GM12892 (cell line): Measurements from ENCODE around the gene PSKH1.

Experiments used
- DNase-seq: peaks from one replicate; pipeline ENCODE4 v3.0.0; 2011; ENCODE audit not compliant: insufficient read length
- FAIRE-seq: peaks from 2 replicates; lab custom pipeline; 2011; peaks lifted over from hg19 to GRCh38; lab: Jason Lieb, UNC
- POLR2A ChIP-seq: IDR thresholded peaks from 2 replicates; pipeline ENCODE4 v1.6.1; 2011; ENCODE audit warnings: low read depth, low read length, control low read depth
- POLR2AphosphoS5 ChIP-seq: IDR thresholded peaks from 2 replicates; pipeline ENCODE4 v1.6.1; 2011; ENCODE audit warnings: low read depth, low read length, control low read depth
- TAF1 ChIP-seq: IDR thresholded peaks from 2 replicates; pipeline ENCODE4 v1.6.1; 2011; ENCODE audit warnings: low read depth, mild to moderate bottlenecking, control low read depth, low read length, borderline replicate concordance

Gene PSKH1

GRCh38 chr16:67939507-67940445, 46.7 kb downstream of the PSKH1 start:
- DNase-seq, result no peak
- TF ChIP-seq POLR2A, result no peak
- no peak for TF ChIP-seq TAF1
- TF ChIP-seq POLR2AphosphoS5, result no peak
- no peak for FAIRE-seq

GRCh38 chr16:67940446-67941089, 47.5 kb downstream of the PSKH1 start:
- FAIRE-seq (no peak), DNase-seq (no peak)
- TF ChIP-seq POLR2A (no peak), POLR2AphosphoS5 (no peak), TAF1 (no peak)

- no peak for FAIRE-seq
- no peak for TF ChIP-seq POLR2A
- TF ChIP-seq TAF1, result no peak
- no peak for DNase-seq
Measured at GRCh38 chr16:67941469-67942199, 48.6 kb downstream of the PSKH1 start.

GRCh38 chr16:67942200-67942509, 49.1 kb downstream of the PSKH1 start:
- DNase-seq, result peak; percentile 72
- no peak for TF ChIP-seq POLR2A
- FAIRE-seq, result peak; percentile 92

GRCh38 chr16:67942510-67943255, 49.6 kb downstream of the PSKH1 start:
- FAIRE-seq (no peak), DNase-seq (no peak)
- TF ChIP-seq TAF1, result no peak
- TF ChIP-seq POLR2AphosphoS5, result no peak
- TF ChIP-seq POLR2A, result no peak

- no peak for FAIRE-seq
- TF ChIP-seq POLR2AphosphoS5 (no peak), TAF1 (no peak), POLR2A (no peak)
Measured at GRCh38 chr16:67943256-67943618, 50.2 kb downstream of the PSKH1 start.

GRCh38 chr16:67943619-67944504, 50.8 kb downstream of the PSKH1 start, which contains the start of gene LCAT:
TSS of gene LCAT (minus strand) at chr16:67944120. CDS start at chr16:67944101, 19 bp downstream.
- no peak for TF ChIP-seq POLR2AphosphoS5
- TF ChIP-seq TAF1, result no peak
- TF ChIP-seq POLR2A, result no peak
- FAIRE-seq, result no peak
- no peak for DNase-seq

More at GRCh38 chr16:67943256-67943618, 50.2 kb downstream of the PSKH1 start:
- DNase-seq, result no peak

GRCh38 chr16:67944690-67945391, 51.8 kb downstream of the PSKH1 start:
- DNase-seq (no peak), FAIRE-seq (no peak)
- TF ChIP-seq TAF1, result no peak
- TF ChIP-seq POLR2AphosphoS5, result no peak
- no peak for TF ChIP-seq POLR2A

- no peak for DNase-seq
Measured at GRCh38 chr16:67945392-67945933, 52.4 kb downstream of the PSKH1 start.

More at GRCh38 chr16:67945392-67945933, 52.4 kb downstream of the PSKH1 start:
- FAIRE-seq, result no peak
- TF ChIP-seq POLR2A, result no peak
- no peak for TF ChIP-seq POLR2AphosphoS5
- no peak for TF ChIP-seq TAF1
